Stimulated activated CD4-positive, alpha-beta T cell treated with anti-CD3 and anti-CD28 coated beads, Interleukin-15, amount 100 ng/mL, for 24 hours (primary cell): ENCODE results near the gene BTN3A1.
"Not testable (repeated sequence)": the region's sequence is repeated elsewhere in the genome, so short reads cannot be mapped to it uniquely, and the experiment has no call there.

ENCODE experiments used
- DNase-seq: peaks from one replicate; pipeline ENCODE4 v3.0.0-alpha.2; 2020

Gene BTN3A1

DNA sequence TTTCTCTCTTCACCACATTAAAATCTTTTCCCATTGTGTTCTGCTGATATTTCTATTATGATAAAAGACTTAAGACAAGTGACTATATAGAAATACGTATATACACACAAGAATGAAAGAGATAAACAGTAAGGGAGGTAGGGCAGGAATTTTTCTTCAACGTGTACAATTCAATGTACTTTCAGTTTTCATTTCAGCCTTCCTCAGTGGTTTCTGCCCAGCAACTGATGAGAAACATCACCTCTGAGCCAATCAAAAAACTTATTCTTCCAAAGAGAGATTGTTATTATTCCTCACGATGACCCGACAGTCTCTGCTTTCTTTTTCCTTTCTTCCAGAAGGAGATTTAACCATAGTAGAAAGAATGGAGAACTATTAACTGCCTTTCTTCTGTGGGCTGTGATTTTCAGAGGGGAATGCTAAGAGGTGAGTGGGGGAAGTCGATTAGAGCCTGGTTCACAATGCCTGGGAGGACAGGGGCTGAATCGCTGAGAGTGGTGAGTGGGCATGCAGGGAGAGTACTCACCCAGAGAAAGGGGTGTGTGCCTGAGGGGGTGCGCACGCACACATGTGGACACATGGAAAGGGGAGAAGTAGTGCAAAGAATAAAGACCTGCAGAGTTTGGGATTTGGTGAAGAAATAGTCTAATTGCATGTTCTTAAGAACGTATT lies at the start of gene BTN3A1:
Gene BTN3A1 (plus strand): TSS at position 289 of the 672 bp plus-strand sequence. CDS start 3,289 bp downstream, outside the sequence.
- DNase-seq, result peak; percentile 80

DNA sequence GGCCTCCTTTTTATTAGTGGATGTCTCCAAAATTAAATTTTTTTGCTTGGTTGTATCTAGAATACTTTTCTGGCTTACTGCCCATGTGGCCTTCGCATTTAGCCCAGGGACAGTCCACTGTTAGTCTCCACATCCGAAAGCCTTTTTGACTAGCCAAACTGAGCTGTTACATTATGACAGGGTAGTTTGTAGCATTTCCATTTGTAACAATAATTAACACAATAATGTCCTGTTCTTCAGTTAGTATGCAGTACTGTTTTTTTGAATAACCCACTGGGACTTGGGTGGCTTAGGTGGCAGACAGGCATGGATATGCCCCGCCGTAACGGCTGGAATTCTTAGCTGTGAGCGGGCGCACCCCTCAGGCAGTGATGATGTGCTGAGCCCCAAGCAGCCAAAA lies 49.8 kb upstream of the BTN3A1 start:
- no peak for DNase-seq

DNA sequence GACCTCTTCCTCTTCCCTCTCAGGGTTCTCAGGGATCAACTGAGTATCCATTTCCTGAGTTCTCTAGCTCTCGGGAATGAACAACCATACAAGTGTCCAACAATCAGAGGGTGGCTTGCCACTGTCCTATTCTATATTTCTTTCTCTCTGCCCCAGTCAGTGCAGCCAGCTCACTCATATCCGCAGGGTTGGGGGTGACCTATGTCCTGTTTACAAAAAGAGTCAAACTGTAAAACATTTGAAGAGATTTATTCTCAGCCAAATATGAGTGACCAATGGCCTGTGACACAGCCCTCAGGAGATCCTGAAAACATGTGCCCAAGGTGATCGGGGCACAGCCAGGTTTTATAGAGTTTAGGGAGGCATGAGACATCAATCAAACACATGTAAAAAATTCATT lies 47.9 kb upstream of the BTN3A1 start:
- DNase-seq, result no peak

DNA sequence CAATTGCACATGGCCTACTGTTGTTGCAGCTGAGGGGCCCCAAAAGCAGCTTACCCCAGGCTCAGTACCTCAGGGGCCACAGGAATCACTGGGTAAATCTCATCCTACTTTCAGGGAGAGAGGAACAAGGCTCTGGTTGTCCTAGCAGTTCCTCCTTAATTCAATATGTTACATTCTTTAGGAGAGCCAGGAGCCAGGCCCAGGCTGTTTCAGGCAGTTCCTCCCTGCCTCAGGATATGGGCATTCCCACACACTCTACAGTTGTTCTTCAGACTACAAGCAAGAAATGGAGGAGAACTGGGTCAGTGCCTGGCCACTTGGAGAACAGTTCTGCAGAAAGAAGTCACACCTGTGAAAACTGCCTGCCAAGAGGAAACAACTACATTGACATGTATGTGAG lies 46.7 kb upstream of the BTN3A1 start:
- no peak for DNase-seq

DNA sequence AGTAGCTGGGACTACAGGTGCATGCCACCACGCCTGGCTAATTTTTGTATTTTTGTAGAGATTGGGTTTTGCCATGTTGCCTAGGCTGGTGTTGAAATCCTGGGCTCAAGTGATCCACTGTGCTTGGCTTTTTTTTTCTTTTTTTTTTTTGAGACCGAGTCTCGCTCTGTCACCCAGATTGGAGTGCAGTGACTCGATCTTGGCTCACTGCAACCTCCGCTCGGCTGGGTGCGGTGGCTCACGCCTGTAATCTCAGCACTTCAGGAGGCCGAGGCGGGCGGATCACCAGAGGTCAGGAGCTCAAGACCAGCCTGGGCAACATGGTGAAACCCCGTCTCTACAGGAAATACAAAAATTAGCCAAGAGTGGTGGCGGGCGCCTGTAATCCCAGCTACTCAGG lies 44.5 kb upstream of the BTN3A1 start:
- not testable (repeated sequence) for DNase-seq

DNA sequence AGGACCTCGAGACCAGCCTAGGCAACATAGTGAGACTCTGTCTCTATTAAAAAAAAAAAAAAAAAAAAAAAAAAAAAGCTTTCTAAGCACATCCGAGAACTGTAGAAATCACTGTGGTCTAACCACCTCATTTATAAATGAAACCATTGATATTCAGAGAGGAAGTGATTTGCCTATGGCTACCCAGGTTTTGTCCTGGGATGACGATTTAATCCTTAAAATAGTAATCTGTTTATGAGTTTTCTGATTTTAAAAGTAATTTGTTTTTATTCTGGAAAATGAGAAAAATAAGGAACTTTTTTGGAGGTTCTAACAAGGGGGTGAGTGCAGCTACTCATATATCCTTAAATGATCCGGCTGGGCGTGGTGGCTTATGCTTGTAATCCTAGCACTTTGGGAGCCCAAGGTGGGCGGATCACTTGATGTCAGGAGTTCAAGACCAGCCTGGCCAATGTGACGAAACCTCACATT lies 43.5 kb upstream of the BTN3A1 start:
- peak; percentile 18 for DNase-seq

DNA sequence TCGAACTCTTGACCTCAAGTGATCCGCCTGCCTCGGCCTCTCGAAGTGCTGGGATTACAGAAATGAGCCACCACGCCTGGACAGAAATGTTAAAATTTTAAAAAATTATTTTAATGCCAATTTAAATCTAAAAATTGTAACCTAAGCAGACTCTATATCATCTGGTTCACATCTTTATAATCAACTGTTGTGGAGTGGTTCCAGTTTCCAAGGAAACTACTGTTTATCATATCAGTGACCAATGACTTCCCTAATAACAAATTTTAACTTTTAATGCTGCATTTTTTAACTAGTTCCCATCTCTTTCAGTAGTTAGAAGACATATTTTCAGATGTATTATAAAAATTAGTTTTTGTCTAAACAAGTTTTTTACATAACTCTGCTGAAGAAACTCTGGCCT lies 42.3 kb upstream of the BTN3A1 start:
- no peak for DNase-seq

DNA sequence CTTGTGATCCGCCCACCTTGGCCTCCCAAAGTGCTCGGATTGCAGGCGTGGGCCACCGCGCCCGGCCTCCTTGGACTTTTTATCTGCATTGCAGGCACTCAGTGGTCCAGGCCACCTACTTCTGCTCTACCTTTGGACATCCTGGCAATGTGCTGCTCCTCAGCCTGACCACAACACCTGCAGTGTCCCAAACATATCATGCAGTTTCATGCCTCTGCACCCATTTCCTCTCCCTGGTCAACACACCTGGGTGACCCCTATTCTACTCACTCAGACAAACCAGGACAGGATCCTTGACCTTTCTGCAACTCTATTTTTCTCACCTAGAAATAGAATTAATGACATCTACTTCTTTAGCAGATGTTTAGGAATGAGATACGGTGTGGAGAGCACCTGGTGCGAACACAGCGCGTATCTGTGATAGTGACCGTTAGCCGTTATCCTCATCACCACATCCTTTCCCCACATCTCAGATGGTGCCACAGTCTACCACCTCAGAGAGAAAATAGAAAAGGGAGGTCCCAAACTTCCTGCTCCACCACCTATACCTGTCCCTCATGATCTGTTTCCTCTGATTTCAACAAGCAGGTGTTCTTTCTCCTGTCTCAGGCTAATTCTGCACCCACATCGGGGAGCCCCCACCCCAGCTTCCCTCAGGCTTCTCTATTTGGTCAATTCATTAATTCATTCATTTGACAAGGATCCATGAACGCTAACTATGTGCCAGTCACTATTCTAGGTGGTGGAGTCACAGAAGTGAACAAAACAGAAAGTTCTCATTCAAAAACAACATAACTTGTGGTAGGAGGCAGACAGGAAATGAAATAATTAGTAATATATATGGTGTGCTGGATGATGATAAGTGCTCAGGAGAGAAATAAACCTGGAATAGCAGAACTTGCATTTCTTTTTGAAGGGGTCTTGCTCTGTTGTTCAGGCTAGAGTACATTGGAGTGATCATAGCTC lies 41.3 kb upstream of the BTN3A1 start:
- no peak for DNase-seq

DNA sequence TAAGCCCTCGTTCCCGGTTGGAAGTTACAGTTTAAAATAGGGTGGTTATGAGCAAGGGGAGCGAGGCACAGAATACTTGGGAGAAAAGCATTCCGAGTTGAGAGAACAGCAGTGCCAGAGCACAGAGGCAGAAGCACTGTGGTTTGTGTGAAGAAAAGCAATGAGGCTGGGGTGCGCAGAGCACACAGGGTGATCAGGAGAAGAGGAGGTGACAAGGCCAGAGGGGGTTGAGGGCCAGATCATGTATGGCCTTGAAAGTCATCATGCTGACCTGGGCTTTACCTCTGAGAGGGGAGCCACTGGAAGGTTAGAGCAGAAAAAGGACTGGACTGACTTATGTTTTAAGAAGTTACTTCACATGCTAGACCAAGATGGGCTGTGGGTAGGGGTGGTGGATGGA lies 40.5 kb upstream of the BTN3A1 start:
- DNase-seq, result no peak

DNA sequence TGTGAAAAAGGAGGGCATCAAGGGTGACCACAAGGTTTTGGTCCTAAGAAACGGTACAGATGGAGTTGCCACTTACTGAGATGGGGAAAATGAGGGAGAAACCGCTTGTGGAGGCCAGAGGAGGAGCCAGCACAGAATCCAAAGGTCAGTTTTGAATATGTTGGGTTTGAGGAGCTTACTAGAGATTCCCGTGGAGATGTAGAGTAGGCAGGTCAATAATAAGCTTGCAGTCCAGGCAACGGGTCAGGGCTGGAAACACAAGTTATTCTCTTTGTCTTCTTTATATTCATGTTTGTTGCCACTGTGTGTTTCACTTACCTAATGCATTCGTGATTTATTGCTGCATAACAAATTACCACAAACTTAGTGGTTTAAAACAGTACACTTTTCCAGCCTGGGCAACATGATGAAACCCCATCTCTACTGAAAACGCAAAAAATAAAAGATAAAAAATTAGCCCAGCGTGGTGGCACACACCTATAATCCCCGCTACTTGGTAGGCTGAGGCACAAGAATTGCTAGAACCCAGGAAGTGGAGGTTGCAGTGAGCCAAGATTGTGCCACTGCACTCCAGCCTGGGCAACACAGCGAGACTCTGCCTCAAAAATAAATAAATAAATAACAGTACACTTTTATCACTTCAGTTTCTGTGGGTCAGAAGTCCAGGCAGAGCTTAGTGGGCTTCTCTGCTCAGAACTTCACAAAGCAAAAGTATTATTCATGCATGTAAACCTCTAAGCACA lies 39.8 kb upstream of the BTN3A1 start:
- no peak for DNase-seq

DNA sequence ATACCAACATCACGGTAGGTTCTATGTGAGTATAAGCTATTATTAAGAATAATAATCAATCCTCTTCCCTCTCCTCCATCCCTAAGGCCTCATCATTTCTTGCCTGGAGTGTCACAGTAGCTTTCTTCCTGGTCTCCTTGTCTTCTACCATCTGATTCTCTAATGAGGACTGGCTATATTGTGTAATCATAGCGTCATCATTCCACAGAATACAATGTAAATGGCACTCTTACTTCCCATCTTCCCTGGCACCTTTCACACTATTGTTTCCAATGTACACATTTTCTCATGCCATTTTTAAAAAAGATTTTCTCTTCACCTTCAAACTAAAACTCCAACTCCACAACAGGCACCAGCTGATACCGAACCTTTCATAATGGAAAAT lies 39.2 kb upstream of the BTN3A1 start:
- no peak for DNase-seq

DNA sequence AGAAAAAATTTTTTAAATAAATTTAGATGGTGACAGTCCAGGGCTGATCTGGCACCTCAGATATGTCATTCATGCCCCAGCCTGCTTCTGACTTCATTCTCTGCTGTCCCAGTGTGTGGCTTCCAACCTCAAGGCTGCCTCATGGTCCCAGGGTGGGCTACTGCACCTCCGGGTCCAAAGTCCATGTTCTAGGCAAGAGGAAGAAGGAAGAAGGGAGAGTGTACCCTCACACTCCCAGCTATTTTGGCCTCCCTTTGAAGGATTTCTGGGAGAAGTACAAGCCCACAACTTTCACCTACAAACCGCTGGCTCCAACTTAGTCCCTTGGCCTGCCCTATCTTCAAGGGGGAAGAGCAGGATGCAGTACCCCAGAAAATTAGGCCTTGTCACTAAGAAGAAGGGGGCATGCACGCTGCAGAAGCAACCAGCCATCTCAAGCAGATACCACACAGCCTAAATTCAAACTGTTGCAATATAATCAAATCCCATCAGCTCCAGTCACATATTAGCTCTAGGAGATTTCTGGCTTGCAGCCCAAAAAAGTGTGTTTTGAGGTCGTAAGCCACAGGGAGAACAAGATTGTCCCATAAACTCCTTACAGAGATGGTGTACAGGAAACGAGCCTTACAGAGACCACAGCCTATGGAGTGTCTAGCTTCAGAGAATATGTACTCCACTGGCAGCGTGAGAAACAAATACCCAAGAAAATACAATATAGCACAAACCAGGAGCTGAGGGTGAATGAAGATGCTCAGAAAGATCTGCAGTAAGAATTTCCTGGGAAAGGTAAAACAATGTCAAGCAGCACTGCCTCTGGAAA lies 38.0 kb upstream of the BTN3A1 start:
- no peak for DNase-seq

DNA sequence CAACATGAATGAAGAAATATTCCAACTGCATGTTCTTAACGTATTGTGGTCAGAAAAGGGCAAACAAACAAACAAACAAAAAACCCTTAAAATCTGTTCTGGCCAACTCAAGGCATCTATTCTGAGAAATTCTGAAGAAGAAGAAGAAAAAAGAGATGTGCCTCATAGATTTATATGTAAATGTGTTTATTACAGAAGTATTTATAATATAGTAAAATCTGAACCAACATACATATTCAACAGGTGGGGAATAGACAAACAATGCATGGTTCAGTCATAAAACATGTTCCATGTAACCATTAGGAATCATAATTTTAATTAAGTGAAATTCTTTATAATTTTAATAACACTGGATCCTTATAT lies 36.5 kb upstream of the BTN3A1 start:
- no peak for DNase-seq

DNA sequence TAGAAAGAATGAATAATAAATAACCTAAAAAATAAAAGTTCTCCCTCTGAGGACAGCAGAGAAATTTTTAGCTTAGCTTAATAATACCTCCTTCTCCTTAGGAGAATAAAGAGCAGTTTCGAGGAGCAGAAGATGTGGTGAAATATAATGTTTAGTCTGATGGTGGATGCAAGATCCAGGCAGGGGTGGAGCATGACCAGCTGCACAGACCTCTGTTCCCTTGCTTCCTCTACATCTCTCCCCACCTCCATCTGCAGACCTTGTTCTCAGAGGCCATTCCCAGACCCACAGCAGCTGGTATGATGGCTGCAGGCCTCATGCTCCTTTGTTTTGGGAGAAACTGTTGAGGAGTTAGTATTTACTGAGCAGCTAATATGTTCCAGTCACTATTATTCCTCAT lies 35.6 kb upstream of the BTN3A1 start:
- no peak for DNase-seq

DNA sequence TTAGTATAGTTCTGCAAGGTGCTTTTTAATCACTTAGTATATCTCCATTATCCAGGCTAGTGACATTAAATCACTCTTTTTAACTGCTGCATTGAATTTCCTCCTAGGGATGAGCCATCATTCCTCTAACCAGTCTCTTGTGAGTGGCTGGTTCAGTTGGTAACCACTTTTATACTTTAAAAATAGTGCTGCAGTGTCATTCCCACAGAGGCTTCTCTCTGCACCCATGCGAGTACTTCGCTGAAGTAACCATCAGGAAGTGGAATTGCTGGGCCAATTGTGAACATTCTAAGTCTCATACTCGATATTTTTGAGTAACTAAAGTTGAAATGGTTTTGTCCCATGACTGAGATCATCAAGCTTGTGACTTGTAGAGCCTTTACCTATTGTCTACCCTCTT lies 35.0 kb upstream of the BTN3A1 start:
- DNase-seq, result no peak

DNA sequence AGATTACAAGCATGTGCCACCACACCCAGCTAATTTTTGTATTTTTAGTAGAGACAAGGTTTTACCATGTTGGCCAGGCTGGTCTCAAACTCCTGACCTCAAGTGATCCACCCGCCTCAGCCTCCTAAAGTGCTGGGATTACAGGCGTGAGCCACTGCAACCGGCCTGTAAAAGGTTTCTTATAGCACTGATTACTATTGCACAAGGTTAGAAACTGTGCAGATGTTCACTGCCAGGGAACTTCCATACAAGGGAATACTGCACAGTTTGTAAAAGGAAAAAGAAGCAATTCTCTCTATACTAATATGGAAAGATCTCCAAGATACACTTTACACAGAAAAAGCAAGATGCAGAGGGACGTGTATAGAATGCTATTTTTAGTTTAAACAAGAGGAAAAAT lies 30.3 kb upstream of the BTN3A1 start:
- DNase-seq, result not testable (repeated sequence)

DNA sequence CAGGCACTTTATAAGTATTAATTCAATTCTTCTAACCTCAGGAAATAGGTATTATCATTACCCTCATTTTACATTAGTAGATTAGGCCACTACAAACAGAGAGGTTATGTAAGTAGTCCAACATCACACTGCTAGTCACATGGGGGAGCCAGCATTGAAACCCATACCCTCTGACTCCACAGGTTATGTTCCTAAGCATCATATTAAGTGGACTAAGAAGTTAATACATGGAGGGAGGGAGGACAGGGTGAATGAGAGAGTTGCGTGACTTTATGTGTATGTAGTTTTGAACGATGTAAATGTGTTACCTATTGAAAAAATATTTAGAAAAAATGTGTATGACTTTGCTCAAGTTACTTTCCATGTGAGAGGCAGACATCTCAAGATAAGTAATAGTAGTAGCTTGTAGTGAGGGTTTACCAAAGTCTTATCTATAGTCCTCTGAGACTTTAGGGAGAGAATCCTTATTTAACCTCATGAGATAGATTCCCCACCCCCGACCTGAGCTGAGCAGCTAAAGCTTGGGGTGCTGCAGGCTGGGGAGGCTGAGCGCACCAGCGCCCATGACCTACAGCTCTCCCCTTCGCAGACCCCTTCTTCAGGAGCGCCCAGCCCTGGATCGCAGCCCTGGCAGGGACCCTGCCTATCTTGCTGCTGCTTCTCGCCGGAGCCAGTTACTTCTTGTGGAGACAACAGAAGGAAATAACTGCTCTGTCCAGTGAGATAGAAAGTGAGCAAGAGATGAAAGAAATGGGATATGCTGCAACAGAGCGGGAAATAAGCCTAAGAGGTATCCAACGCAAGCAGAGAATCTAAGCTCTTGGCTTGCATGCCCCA lies 29.5 kb upstream of the BTN3A1 start:
- DNase-seq, result no peak

DNA sequence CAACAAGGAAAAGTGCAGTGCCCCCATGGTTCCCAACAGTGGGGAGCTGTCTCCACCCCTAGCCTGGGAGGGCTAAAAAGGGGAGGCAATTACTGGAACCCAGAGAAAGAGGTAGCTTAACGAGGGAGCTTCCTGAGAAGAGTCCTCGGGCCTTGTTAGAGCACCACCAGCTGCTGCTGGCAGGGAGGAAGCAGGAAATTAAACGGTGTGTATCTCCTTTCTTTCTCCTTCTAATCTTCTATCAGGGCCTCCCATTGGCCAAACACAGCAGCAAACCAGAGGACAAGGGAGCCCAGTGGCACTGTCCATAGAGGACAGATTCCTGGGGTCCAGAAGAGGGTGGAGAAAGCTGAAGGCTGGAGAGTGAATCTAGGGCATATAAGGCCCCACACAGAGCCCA lies 26.8 kb upstream of the BTN3A1 start:
- no peak for DNase-seq

DNA sequence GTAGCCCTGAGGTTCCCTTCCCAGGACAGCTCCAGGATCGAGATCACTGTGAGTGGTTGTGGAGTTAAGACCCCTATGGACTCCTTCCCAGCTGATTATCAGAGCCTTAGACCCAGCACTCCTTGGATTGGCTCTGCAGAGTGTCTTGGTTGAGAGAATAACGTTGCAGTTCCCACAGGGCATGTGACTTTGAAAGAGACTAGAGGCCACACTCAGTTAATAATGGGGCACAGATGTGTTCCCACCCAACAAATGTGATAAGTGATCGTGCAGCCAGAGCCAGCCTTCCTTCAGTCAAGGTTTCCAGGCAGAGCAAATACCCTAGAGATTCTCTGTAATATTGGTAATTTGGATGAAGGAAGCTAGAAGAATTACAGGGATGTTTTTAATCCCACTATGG lies 24.4 kb upstream of the BTN3A1 start:
- DNase-seq, result no peak

DNA sequence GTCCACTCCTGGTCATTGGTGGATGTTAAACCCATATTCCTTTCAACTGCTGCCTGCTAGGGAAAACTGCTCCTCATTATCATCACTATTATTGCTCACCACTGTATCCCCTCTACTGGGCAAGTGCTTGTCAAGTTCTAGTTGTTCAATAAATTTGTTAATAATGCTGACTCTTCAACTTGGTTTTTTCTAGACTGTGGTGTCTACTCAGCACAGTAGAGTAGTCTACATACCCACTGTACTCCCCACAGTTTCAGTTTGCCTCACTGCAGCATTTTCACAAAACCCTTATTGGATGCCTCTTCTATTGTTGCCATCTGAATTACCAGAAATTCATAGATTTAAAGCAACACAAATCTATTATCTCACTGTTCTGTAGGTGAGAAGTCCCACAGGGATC lies 23.9 kb upstream of the BTN3A1 start:
- not testable (repeated sequence) for DNase-seq

DNA sequence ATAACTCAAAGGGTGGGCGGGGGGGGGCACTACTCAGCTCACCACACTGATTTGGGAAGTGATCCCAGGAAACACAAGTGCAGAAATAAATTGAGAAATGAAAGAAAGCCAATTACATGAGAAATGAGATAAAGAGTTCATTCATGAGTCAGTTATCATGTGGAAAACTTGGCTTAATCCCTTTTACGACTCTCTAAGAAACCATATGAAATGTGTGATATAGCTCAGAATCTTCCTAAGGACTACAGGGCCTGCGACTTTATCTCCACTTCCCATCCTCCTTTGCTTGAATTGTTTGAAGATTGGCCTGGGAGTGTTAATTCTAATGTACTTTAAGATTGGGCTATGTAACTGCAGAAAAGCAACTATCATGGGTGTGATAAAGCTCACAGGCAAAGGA lies 22.8 kb upstream of the BTN3A1 start:
- DNase-seq, result no peak

DNA sequence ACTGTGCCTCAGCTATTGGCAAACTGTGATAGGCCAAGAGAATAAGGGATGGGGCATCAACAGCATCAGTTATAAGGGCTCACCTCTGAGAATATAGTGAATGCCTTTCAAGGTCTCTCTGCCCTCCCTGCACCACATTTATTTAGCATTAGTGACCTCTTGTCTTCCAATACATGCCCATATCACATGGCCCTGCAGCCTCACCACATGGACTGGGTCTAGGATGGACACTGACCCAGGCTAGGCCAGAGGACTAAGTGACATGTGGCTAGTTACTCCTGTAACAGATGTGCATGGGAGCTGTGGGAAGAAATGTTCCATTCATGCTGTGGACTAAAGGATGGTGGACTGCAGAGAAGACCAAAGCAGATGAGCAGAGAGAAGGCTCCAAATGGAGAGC lies 22.3 kb upstream of the BTN3A1 start:
- no peak for DNase-seq
